Activated CD8-positive, alpha-beta T cell treated with anti-CD3 and anti-CD28 coated beads, Interleukin-2, amount 10 ng/mL, durations not matched to agents 7 days and 5 days (primary cell): ENCODE data around the gene LRFN4. TPM values are rescaled to one million over a fixed set of nuclear protein-coding genes. Genes with fewer than 3 reads are reported as not detected.

ENCODE experiments used
- ATAC-seq: fragments of 150-1000 bp; cut with Tn5 transposase; one replicate; pipeline ENCODE4 v1.10.0; 2021; ENCODE audit warnings: moderate library complexity
- CTCF ChIA-PET: fragments of 350-600 bp; sonication (Branson Sonifier 250); formaldehyde crosslinking; loops from one replicate; lab custom pipeline; 2021; ENCODE audit warnings: antibody characterized with exemption; lab: Charles Lee
- POLR2A ChIA-PET: fragments of 350-600 bp; sonication (Branson Sonifier 250); formaldehyde crosslinking; loops from one replicate; lab custom pipeline; 2021; ENCODE audit warnings: antibody characterized with exemption; lab: Charles Lee
- DNase-seq: peaks from one replicate; pipeline ENCODE4 v3.0.0-alpha.2; 2020
- H3K27ac Mint-ChIP-seq: one replicate; pipeline ENCODE4 v1.8.0; 2021; ENCODE audit warnings: mild to moderate bottlenecking, mixed read lengths
- H3K27me3 Mint-ChIP-seq: one replicate; pipeline ENCODE4 v1.8.0; 2021; ENCODE audit warnings: low read depth, mixed read lengths
- H3K36me3 Mint-ChIP-seq: one replicate; pipeline ENCODE4 v1.8.0; 2021; ENCODE audit warnings: low read depth, mixed read lengths
- H3K4me1 Mint-ChIP-seq: one replicate; pipeline ENCODE4 v1.8.0; 2021; ENCODE audit warnings: low read depth, mixed read lengths
- H3K4me3 Mint-ChIP-seq: one replicate; pipeline ENCODE4 v1.8.0; 2021; ENCODE audit warnings: mild to moderate bottlenecking, mixed read lengths
- H3K9me3 Mint-ChIP-seq: one replicate; pipeline ENCODE4 v1.8.0; 2022; ENCODE audit warnings: mixed read lengths; ENCODE audit not compliant: insufficient read depth
- total RNA-seq, 2 experiments: library from RNA; stranded (reverse); gene quantifications; one replicate each; pipeline ENCODE4 v1.2.3, GENCODE V29; 2021

LRFN4 gene
- total RNA-seq, 2 experiments from 2014 or later = 24.6 to 28.3 TPM

DNA sequence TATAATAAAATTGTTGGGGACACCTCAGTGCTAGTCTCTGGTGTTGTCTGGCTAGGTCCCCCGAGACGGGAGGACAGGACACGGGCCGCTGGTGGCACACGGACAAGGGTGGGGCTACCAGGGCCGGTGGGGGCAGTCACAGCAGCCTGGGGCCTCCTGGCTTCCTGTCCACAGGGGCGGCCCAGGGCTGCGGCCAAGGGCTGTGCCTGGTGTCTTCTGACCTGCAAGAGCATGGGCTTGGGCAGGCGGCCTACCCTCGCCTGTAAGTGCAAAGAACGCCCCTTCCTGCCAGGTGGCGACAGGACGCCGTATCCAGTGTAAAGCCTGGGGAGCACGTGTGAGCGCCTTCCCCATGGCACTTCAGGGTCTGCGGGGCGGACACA, 3.6 kb downstream of the LRFN4 start:
- Mint-ChIP-seq H3K36me3 (no peaks in the 10 kb centered on the region), H3K27ac (no peak overlapping the region), H3K4me1 (peaks cover 7% of the 10 kb centered on the region), H3K4me3 (no peak overlapping the region), H3K9me3 (no peaks in the 10 kb centered on the region), H3K27me3 (no peaks in the 10 kb centered on the region)
- no peak for DNase-seq
- ChIA-PET CTCF (no interaction called here), POLR2A (no interaction called here)
- no peak for ATAC-seq

DNA sequence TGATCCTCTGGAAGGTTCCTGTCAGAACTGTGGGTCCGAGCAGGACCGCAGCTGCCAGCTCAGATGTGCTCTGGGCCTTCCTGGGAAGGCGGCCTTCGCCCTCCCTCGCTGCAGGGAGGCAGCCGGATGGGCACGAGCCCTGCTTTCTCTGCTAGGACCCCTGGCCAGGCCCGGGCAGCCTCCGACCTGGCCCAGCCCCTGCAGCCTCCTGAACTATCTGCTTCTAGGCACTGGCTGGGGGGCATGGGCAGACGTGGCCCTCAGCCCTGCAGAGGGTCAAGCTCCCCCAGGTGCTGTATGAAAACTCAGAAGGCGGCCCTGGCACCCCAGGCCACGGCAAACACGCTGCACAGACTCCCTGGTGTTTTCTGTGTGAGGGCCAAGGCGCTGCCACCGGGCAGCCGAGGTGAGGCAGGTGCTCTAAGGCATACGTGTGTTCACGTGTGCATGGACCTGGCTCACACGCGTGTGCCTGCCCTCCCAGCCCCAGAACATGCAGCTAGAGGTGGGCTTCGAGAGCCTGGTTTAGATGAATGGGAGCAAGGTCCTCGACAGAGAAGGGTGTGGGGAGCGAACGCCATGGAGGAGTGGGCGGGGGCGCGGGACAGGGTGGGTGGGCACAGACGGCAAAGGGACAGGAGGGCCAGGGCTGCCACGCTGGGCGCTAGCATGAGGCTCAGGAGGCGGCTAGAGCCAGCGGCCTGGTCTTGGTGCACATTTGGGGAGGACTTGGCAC, 4.3 kb downstream of the LRFN4 start:
- POLR2A ChIA-PET = no interaction called here
- no peak overlapping the region for H3K4me3 Mint-ChIP-seq

DNA sequence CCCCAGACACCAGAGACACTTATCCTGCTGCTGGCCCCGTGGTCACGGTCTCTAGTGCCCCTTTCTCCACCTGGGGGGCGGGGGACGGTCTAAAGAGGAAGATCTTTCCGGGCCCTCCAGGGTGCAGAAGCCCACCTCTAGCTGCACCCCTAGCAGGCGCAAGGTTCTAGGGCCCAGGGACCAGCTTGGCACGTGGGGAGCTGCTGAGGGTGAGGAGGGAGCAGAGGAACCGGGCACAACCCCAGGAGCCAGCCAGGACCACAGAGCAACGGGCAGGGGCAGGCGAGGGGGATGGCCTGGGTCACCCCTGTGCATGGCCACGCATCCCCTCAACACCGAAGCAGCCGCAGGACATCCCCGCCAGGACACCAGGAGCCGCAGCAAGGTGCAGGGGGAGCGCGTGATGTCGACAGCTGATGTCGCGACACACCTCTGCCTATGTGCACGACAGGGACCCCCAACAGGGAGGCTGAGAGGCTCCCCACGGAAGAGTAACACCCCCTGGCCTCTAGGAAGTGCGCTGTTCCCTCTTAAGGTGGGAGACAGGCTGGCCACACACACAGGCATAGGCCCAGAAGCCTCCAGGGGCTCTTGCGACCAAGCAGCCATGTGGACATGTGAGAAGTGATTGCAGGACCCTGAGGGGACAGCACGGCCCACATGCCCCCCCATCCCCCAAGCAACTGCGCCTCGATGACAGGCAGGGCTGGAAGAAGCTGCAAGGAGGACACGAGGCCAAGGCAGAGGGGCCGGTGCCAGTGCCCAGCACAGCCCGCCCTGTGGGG, 5.1 kb downstream of the LRFN4 start:
- no peak overlapping the region for H3K27ac Mint-ChIP-seq
- H3K36me3 Mint-ChIP-seq = no peaks in the 10 kb centered on the region
- peaks cover 2% of the 10 kb centered on the region for H3K4me1 Mint-ChIP-seq
- CTCF ChIA-PET = interaction anchor here (1.5 kb wide), 1 partner anchor 10 kb away, joined by 4 read pairs; no protein-coding TSS in a partner anchor
- H3K9me3 Mint-ChIP-seq = no peaks in the 10 kb centered on the region
- no peak for ATAC-seq
- no peaks in the 10 kb centered on the region for H3K27me3 Mint-ChIP-seq
- no peak overlapping the region for H3K4me3 Mint-ChIP-seq
- POLR2A ChIA-PET = no interaction called here
- no peak for DNase-seq

More for the DNA sequence above, 4.3 kb downstream of the LRFN4 start:
- Mint-ChIP-seq H3K27me3 (no peaks in the 10 kb centered on the region), H3K9me3 (no peaks in the 10 kb centered on the region), H3K27ac (no peak overlapping the region), H3K36me3 (no peaks in the 10 kb centered on the region), H3K4me1 (peaks cover 2% of the 10 kb centered on the region)
- ATAC-seq = no peak
- DNase-seq = no peak
- CTCF ChIA-PET = interaction anchor here (1.5 kb wide), 1 partner anchor 9 kb away, joined by 4 read pairs; no protein-coding TSS in a partner anchor

DNA sequence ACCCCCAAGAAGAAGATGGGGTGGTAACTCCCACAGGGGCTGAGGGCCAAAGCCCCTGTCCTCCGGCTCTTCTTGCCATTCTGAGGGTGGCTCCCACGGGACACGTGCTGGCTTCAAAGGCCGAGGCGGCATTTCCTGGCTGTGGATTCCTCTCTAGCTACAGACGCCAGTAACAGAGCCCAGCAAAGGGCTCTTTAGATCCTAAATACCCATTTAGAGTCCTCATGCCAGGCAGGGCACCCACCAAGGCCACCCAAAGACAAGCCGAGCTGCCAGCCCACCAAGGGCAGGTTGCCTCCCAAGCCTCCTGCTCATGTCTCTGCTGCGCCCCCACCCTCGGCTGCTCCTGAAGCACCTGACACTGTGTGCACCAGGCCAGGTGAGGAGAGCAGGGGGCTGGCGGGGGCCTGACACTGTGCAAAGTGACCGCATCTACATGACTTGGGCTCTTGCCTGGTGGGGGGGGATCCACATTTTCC, 5.7 kb downstream of the LRFN4 start:
- H3K27me3 Mint-ChIP-seq = no peaks in the 10 kb centered on the region
- POLR2A ChIA-PET = no interaction called here

DNA sequence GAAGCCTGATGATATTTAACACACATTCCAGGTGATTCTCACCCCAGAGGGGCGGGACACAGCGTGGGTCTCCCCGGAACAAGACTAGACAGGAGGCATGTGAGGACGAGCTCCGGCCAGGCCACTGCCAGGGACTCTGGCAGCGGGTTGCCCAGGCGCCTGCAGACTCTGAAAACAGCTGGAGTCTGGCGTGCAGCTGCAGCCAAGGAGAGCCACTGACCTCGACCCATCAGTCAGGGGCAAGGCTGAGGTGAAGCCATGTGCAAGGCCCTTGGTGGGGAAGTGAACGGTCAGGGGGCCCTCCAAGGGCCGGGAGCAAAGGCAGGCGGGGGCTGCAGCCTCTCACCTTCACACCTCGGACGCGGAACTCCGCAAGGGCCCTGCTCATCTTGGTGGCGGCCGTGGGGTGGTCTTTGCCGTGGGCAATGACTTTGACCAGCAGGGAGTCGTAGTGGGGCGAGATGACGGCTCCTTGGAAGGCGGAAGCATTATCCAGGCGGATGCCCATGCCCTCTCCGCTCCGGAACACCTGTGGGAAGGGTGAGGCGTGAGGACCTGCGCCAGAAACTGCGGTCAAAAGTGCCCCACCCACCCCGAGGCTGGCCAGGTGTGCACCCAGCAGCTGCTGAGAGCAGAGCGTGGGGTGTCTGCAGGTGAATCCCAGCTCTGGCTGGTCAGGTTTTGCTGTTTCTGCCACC, 6.7 kb downstream of the LRFN4 start:
- Mint-ChIP-seq H3K4me1 (peaks cover 3% of the 10 kb centered on the region), H3K9me3 (no peaks in the 10 kb centered on the region), H3K27ac (no peak overlapping the region), H3K36me3 (no peaks in the 10 kb centered on the region), H3K27me3 (no peaks in the 10 kb centered on the region), H3K4me3 (no peak overlapping the region)
- no peak for ATAC-seq
- no peak for DNase-seq
- CTCF ChIA-PET = no interaction called here
- POLR2A ChIA-PET = no interaction called here

More for the DNA sequence above, 5.7 kb downstream of the LRFN4 start:
- H3K27ac Mint-ChIP-seq = no peak overlapping the region
- H3K4me3 Mint-ChIP-seq = no peak overlapping the region
- DNase-seq (no peak), ATAC-seq (no peak)
- H3K36me3 Mint-ChIP-seq = no peaks in the 10 kb centered on the region
- no peaks in the 10 kb centered on the region for H3K9me3 Mint-ChIP-seq
- CTCF ChIA-PET = no interaction called here
- H3K4me1 Mint-ChIP-seq = peaks cover 2% of the 10 kb centered on the region

DNA sequence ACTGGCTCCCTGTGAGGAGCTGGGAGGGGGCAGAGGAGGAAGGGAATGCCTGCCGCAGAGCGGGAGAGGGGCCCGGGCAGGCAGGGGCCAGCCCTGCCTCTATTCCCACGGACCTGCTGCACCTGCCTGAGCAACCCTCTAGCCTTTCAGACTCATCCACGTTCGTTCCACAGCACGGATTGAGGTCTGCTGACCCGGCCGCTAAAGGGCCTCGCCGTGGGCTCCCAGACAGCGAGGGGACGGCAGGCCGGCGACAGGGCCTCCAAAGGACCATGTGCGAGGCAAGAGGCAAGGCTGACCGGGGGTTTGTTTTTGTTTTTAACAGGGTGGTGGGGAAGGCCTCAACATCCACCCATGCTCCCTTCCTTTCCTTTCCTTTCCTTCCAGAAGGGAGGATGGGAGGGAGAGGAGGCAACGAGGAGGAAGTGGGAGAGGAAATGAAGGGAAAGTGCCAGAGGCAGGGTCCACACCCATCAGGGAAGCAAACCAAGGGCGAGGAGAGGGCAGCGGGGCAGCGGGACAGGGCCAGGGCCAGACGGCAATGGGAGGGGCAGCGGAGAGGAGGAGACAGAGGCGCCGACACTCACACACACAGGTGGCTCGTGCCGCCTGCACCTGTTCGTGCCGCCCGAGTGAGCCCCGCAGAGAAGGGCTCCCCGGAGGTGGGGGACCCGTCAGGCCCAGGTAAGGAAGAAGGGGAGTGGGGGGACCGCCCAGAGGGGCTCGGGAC, 7.5 kb downstream of the LRFN4 start:
- POLR2A ChIA-PET = interaction anchor here (0.9 kb wide), 1 partner anchor 21 kb away, joined by 3 read pairs; the partner anchor contains the start of gene RCE1
- Mint-ChIP-seq H3K9me3 (no peaks in the 10 kb centered on the region), H3K4me1 (peaks cover 11% of the 10 kb centered on the region), H3K27me3 (no peaks in the 10 kb centered on the region), H3K4me3 (no peak overlapping the region), H3K27ac (no peak overlapping the region), H3K36me3 (no peaks in the 10 kb centered on the region)
- DNase-seq = no peak
- CTCF ChIA-PET = no interaction called here
- ATAC-seq = no peak

DNA sequence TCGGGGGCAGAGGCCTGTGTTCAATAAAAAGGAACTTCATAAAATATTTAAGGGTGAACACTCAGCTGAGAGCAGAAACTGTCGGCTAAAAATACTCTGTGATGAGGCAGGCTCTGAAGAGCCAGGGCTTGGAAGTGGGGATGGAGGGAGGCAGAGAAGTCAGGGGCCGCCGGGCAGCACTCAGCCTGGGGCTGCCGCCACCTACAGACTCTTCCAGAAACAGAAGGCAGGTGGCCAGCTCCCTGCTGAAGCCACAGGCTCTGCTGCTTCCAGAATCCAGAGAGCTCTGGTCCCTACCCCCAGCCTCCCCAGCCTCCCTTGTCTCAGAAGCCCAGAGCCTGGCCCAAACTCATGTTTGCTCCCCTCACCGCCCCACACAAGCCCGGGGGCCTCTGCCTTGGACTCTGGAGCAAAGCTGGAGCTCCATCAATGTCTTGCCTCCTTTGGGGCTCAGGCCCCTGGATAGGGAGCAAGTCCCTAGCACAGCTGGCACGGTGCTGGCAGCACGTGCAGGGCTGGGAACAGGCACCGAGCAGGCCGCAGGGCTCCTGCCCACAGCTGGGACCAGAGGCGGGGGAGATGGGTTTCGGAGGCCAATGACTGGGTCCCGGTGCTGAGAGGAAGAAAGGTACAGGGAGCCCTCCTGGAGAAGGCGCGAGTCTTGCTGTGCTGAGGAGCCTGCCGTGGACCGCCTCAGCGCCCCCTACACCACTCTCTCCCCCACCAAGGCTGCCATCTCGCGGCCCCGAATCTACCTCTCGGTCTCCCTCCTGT, 8.2 kb downstream of the LRFN4 start:
- H3K27me3 Mint-ChIP-seq = no peaks in the 10 kb centered on the region
- H3K4me1 Mint-ChIP-seq = peaks cover 14% of the 10 kb centered on the region
- no peaks in the 10 kb centered on the region for H3K36me3 Mint-ChIP-seq
- CTCF ChIA-PET = no interaction called here
- ATAC-seq = no peak
- POLR2A ChIA-PET = interaction anchor here (0.9 kb wide), 1 partner anchor 22 kb away, joined by 3 read pairs; the partner anchor contains the start of gene RCE1
- H3K9me3 Mint-ChIP-seq = no peaks in the 10 kb centered on the region
- H3K4me3 Mint-ChIP-seq = no peak overlapping the region
- H3K27ac Mint-ChIP-seq = no peak overlapping the region
- no peak for DNase-seq

DNA sequence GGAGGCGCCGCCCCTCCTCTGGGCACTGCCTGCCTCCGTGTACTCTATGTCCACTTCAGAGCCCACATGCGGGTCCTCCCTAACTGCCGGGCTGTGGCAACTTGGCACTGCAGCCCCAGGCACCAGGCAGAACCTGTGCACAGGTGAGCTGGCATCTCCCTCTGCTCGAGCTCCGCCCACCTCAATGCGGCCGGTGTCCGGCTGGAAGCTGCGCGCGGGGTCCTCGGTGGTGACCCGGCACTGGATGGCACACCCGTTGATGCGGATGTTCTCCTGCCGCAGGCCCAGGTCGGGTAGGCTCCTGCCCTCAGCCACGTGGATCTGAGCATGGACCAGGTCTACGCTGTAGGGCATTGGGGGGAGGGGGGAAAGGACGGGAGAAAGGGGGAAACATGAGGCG, 9.1 kb downstream of the LRFN4 start:
- no peaks in the 10 kb centered on the region for H3K9me3 Mint-ChIP-seq
- ChIA-PET POLR2A (interaction anchor here (1.1 kb wide), 1 partner anchor 356 kb away, joined by 3 read pairs; the partner anchor contains the start of gene BBS1), CTCF (no interaction called here)
- H3K4me1 Mint-ChIP-seq = peaks cover 14% of the 10 kb centered on the region
- no peaks in the 10 kb centered on the region for H3K36me3 Mint-ChIP-seq
- H3K27ac Mint-ChIP-seq = no peak overlapping the region
- DNase-seq (no peak), ATAC-seq (no peak)
- H3K27me3 Mint-ChIP-seq = no peaks in the 10 kb centered on the region
- no peak overlapping the region for H3K4me3 Mint-ChIP-seq

DNA sequence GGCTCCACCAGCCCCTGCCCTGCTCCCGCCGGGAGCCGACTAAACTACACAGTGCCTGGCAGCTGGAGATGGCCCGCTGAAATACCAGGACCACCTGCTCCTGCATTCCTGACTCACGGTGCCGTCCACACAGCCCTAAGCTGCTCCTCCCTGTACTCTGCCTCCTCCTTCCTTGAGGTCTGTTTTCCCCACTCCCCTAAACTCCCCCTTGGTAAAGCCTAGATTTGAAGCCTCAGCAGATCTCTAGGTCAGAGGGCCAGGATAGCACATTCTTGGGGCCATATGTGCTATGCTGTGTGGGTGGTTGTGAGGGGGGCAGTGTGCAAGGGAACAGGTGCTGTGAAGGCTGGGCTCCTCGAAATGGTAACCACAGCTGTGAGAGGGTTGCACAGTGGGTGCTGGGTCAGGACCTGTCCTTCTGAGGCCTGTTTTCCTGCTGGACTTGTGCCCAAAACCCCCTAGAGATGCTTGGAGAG, 9.7 kb downstream of the LRFN4 start:
- H3K27me3 Mint-ChIP-seq = no peaks in the 10 kb centered on the region
- POLR2A ChIA-PET = interaction anchor here (1.1 kb wide), 1 partner anchor 356 kb away, joined by 3 read pairs; the partner anchor contains the start of gene BBS1

DNA sequence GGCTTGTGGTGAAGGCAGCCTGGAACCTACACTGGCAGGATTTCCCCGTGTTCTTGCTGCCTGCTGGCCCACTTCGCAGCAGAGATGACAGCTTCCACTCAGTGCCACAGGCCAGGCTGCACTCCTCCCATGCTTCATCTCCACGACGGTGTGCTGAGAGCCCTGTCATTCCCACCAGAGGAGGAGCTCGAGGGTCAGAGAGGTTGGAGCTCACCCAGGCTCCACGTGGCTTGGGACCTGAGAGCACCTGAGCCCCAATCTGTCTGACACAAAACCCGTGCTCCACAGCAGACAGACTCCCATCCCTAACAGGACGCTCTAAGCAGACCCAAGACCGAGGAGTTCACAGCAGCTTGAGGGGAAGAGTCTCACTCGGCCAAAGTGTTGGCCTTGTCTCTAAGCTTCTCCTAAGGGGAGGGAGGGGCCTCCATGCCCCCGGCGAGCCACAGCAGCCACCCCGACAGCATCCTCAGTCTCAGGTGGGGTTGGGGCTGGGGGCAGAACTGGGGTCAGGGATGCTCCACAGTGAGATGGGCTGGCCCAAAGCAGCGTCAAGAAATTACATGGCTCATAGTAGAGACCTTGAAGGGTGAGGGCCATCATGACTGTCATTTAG, 10.7 kb downstream of the LRFN4 start:
- Mint-ChIP-seq H3K27me3 (no peaks in the 10 kb centered on the region), H3K27ac (no peak overlapping the region), H3K36me3 (no peaks in the 10 kb centered on the region), H3K4me1 (peaks cover 14% of the 10 kb centered on the region), H3K9me3 (no peaks in the 10 kb centered on the region), H3K4me3 (no peak overlapping the region)
- ATAC-seq (no peak), DNase-seq (no peak)
- ChIA-PET CTCF (no interaction called here), POLR2A (interaction anchor here (0.8 kb wide), 1 partner anchor 24 kb away, joined by 3 read pairs; the partner anchor contains the start of gene RCE1)

More for the DNA sequence above, 9.7 kb downstream of the LRFN4 start:
- Mint-ChIP-seq H3K36me3 (no peaks in the 10 kb centered on the region), H3K4me3 (no peak overlapping the region), H3K4me1 (peaks cover 14% of the 10 kb centered on the region), H3K27ac (no peak overlapping the region), H3K9me3 (no peaks in the 10 kb centered on the region)
- CTCF ChIA-PET = no interaction called here
- ATAC-seq (no peak), DNase-seq (no peak)
